ENCODE measurements around the gene FANCI.
A peak's percentile ranks its signal among the peaks of the same experiment; 100 is the strongest.

Gene FANCI

GRCh38 chr15:89243691-89244573 is at the start of gene FANCI:
Gene FANCI, plus strand, starts transcription at chr15:89243979. Its CDS starts 3,669 bp downstream, at chr15:89247648.
- peak; percentile 97 for DNase-seq (ENCODE audit: low read depth)

GRCh38 chr15:89194608-89195007 is 49.2 kb upstream of the FANCI start:
- DNase-seq (ENCODE audit: low read depth): no peak

- DNase-seq (ENCODE audit: low read depth): no peak
Measured at GRCh38 chr15:89195836-89196235, 47.9 kb upstream of the FANCI start.

DNA sequence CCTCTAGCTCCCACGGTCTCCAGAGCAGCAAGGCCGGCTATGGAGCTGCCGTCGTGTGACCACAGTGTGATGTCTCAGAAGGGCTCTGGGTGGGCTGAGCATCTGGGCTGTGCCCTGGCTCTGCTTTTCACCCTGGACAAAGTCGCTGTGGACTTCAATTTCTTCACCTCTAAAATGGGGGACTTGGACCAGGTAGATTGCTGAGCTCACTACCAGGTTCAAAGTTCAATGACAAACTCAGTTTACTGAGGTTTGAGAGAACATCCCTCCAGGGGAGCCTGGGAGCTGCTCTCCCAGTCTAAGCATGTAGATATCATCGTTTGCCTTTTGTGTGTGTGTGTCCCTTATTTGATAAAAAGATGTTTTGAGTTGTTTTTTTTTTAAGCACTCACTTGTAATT is 47.5 kb upstream of the FANCI start:
- no peak for DNase-seq (ENCODE audit: low read depth)

DNA sequence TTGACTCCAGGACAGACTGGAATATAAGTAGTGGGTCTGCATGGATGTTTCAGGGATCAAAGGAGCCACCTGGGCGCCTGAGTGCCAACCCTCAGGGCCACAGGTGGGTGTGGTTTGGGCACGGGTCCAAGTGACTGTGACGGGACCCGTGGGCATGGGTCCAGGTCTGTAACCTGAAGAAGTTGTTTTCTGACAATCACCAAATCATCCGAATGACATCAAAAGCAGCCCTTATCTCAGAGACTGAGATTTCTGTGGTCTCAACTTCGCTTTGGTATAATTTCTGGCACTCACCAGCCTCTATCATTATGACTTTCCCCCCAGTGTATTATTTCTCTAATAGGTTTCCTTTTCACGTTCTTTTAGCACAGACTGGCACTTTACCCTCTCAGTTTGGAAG is 46.8 kb upstream of the FANCI start:
- no peak for DNase-seq (ENCODE audit: low read depth)

- no peak for DNase-seq (ENCODE audit: low read depth)
Measured at GRCh38 chr15:89197503-89197971, 46.2 kb upstream of the FANCI start.

GRCh38 chr15:89198196-89198595 is 45.6 kb upstream of the FANCI start:
- DNase-seq (ENCODE audit: low read depth): no peak

DNA sequence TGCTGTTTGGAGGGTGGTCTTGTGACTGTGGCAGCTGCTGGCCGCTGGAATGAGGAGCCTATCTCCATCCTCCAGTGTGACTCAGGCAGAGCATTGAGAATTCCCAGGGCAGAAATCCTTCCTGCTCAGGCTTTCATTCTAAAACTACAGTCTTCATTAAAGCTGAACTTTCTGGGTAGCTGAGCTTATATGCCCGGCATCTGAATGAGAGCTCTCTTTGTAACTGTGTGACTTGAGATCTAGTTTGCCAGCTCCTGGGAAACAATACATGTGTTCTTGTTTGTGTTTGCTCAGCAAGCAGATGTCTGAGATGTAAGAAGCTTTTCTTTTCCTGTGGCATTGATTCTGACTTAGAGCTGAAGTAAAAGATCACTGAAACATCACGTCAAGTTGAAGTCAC is 44.8 kb upstream of the FANCI start:
- no peak for DNase-seq (ENCODE audit: low read depth)

- DNase-seq (ENCODE audit: low read depth): no peak
Measured at GRCh38 chr15:89199746-89200145, 44.0 kb upstream of the FANCI start.

- DNase-seq (ENCODE audit: low read depth): no peak
Measured at GRCh38 chr15:89200182-89200581, 43.6 kb upstream of the FANCI start.

GRCh38 chr15:89201465-89202005 is 42.2 kb upstream of the FANCI start:
- DNase-seq (ENCODE audit: low read depth): no peak

GRCh38 chr15:89203705-89204273 is 40.0 kb upstream of the FANCI start:
- DNase-seq (ENCODE audit: low read depth): no peak

DNA sequence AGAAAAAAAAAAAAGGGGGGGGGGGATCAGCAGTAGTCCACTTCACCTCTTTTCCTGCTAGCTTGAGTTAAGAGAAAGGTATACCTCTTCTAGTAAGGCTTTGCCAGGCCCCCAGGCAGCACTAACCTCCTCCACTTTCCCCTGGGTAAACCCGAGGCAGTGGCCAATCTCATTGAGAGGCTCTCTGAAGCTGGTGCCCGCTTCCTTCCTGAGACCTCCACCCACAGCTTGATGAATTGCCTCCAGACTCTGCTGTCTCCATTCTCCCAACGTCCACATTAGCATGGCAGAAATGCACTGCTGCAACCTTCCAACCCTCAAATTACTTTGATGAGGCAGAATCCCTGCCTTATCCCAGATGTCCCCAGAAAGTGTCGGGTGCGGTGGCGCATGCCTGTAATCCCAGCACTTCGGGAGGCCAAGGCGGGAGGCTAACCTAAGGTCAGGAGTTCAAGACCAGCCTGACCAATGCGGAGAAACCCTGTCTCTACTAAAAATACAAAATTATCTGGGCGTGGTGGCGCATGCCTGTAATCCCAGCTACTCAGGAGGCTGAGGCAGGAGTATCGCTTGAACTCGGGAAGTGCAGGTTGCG is 37.7 kb upstream of the FANCI start:
- no peak for DNase-seq (ENCODE audit: low read depth)

GRCh38 chr15:89206908-89207331 is 36.9 kb upstream of the FANCI start:
- peak; percentile 40 for DNase-seq (ENCODE audit: low read depth)

DNA sequence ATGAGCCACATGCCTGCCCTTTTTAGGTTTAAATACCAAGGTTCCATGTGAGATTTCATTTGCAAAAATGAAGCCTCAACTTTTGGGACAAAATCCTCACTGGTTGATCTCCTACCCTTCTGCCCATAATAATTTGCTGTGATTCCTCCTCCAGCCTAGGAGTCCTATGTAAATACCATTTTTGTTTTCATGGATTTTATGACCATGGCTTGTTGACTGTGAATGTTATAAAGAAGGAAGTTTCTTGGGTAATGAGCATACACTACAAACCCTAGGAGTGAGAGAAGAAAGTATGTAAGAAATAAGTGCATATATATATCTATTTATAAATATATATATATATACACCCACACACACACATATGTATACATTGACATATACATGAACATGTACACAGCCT is 35.5 kb upstream of the FANCI start:
- no peak for DNase-seq (ENCODE audit: low read depth)

GRCh38 chr15:89209057-89209456 is 34.7 kb upstream of the FANCI start:
- DNase-seq (ENCODE audit: low read depth): no peak

- no peak for DNase-seq (ENCODE audit: low read depth)
Measured at GRCh38 chr15:89211678-89212170, 32.1 kb upstream of the FANCI start.

DNA sequence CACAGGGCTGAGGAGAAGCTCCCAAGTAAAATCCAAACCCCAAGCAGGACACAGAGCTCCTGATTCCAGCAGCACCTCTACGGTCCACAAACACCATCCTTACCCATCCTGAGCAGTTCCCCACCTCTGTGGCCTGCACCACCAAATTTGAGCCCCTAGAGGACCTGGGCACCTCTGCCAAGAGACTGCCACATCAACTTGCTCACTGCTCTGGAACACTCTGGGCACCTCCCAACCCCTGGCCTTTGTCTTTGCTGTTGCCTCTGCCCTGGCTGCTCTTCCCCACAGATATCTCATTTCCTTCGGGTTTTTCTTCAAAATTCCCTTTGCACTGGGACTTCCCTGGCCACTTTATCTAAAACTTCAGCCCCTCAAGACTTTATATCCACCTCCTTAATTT is 28.2 kb upstream of the FANCI start:
- DNase-seq (ENCODE audit: low read depth): no peak

DNA sequence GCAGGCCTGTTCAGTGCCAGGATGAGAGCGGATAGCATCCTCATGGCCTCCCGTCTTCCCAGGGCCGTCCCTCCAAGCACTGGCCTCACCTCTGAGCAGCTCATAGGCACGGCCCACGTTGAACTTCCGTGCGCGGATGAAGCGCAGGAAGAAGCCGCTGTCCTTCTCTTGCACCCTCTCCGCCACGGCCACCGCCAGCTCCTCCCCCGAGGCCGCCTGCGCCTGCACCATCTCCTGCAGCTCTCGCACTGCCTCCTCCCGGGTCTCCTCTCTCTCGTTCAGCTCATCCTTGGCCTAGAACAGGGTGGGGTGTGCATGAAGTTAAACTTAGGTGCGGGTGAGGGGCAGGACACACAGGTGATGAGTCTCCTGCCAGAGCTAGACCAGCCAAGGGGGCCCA is 26.7 kb upstream of the FANCI start:
- no peak for DNase-seq (ENCODE audit: low read depth)

DNA sequence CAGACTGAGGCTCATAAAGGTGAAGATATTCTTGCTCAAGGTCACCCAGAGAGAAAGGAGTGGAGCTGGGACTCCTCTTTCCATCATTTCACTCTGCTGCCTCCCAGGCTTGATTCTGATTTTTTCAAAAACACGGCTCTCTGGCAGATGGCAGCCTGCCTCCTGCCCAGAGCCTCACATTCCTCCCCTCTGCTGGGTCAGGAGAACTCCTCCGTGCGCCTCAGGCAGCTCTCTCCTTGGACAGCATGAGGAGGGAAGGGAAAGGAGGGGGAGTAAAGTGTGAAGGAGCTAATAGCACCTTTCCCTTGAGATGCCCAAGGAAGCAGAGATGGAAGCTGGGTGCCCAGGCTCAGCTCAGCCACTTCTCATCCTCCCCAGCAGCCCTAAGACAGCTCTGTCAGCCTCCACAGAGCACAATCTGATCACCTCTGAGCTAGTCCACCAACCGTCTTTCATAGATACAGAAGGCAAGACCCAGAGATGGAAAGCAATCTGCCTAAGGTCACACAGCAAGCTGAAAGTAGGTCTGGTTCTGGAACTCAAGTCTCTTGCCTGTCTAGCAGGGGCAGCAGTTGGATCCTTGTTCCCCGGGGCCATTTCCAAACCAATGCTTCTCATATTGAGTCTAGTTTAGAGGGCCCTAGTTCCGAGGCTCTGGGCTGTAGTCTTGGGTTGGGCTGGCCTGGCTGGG is 25.9 kb upstream of the FANCI start:
- DNase-seq (ENCODE audit: low read depth): no peak

DNA sequence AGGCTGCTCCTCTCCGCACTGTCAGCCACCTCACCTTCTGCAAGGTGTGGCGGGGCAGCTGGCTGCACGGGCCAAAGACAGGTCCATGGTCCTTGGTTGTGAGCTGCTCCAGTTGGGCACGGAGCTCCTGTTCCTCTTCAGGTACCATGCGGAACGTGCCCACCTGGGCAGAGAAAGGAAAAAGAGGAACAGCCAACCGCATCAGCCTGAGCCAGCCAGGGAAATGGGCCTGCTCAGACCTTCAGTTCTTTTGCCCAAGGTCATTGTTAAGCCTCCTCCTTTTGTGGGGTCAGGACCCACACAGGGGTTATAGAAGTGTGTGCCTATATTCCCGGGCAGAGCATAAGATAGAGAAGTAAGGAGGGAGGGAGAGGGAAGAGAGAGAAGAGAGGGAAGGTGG is 25.2 kb upstream of the FANCI start:
- no peak for DNase-seq (ENCODE audit: low read depth)

- no peak for DNase-seq (ENCODE audit: low read depth)
Measured at GRCh38 chr15:89221543-89221942, 22.2 kb upstream of the FANCI start, which contains the start of gene RLBP1. Gene RLBP1, minus strand, starts transcription at chr15:89221579. Its CDS starts 2,604 bp downstream, at chr15:89218975.

Measured in stimulated activated CD8-positive, alpha-beta memory T cell treated with anti-CD3 and anti-CD28 coated beads, Interleukin-7, amount 100 ng/mL, for 24 hours (primary cell).